Cardiac fibroblast (primary cell): ENCODE data around the gene VEGFA.

Source experiments
- DNase-seq, 2 donors: peaks; one replicate each; pipeline versions ENCODE4 v3.0.0 to v3.0.0-alpha.2; 2010; ENCODE audit warnings: low read depth in 2 of 2
- H3K4me3 ChIP-seq, 2 donors: replicated peaks in 1 of 2; 1 replicate in 1 of 2; 2 replicates in 1 of 2; pipeline ENCODE4 v1.5.1; 2011; ENCODE audit warnings: low read depth in 2 of 2, low read length in 2 of 2, mild to moderate bottlenecking in 2 of 2, moderate library complexity in 1 of 2
- TF ChIP-seq, protein P1 (sequence below): IDR thresholded peaks from one replicate; pipeline ENCODE4 v1.5.1; 2011; ENCODE audit warnings: low read depth, mild to moderate bottlenecking, low read length, inconsistent platforms

VEGFA gene

DNA sequence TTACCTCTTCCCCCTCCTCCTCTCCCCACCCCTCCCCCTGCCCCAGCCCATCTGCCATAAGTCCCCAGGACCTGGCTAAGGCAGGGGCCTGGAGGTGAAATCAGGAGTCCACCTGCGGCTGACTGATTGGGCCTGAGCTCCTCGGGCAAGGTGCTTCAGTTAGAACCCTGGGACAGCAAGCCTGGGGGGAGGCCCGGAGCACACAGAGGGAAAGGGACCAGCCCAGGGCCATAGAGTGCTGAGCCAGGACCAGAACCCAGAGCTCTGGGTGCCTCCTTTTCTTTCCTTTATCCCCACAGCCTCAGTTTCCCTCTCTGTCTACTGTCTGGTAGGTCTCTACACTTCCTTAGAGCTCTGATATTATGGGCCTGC is 35.7 kb upstream of the VEGFA start:
- H3K4me3 ChIP-seq: no peak overlapping the region
- TF ChIP-seq, protein P1, sequence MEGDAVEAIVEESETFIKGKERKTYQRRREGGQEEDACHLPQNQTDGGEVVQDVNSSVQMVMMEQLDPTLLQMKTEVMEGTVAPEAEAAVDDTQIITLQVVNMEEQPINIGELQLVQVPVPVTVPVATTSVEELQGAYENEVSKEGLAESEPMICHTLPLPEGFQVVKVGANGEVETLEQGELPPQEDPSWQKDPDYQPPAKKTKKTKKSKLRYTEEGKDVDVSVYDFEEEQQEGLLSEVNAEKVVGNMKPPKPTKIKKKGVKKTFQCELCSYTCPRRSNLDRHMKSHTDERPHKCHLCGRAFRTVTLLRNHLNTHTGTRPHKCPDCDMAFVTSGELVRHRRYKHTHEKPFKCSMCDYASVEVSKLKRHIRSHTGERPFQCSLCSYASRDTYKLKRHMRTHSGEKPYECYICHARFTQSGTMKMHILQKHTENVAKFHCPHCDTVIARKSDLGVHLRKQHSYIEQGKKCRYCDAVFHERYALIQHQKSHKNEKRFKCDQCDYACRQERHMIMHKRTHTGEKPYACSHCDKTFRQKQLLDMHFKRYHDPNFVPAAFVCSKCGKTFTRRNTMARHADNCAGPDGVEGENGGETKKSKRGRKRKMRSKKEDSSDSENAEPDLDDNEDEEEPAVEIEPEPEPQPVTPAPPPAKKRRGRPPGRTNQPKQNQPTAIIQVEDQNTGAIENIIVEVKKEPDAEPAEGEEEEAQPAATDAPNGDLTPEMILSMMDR: no peak
- no peak for DNase-seq

DNA sequence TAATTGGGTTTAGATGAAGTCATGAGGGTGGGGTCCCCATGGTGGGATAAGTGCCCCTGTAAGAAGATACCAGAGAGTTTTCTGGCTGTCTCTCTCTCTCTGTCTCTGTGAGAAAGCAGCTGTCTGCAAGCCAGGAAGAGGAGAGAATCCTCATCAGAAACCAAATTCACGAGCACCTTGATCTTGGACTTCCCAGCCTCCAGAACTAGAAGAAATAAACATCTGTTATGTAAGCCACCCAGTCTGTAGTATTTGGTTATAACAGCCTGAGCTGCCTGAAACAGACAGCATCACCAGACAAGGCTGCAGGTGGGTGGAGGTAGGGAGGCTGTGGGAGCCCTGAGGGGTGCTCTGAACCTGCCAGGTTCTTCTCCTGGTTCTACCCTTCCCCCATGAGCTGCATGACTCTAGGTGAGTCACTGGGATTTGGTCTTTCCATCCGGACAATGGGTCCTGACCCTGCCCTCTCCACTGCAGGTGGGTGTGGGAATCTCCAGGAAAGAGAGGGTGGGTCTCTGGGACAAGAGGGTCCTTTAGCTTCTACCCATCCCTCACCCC is 34.3 kb upstream of the VEGFA start:
- no peak for DNase-seq
- H3K4me3 ChIP-seq: no peak overlapping the region
- TF ChIP-seq, protein P1: no peak

DNA sequence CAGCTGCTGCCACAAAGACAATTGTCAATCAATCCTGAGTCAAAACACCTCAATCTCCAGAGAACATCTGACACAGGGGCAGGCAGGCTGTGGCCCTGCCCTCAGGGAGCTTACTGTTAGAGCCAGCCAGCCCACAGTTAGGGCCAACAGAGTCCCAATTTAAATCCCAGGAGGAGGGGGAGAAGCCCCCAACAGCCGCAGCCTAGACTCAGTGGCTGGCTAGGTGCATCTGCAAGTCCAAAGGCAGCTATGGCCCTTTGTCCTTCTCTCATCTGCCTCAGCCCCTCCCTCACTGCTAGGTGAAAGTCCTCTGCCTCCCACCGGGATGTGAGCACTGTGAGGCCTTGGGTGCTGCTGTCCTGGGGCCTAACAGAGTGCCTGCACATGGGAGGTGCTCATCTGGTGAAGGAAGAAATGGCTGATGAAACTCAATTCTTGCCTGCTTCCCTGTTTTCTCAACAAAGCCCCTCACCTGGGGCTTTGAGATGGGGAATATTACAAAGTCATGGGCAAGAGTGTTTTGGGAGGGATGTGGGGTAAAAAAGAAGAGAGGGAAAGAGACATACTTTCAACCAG is 33.7 kb upstream of the VEGFA start:
- no peak overlapping the region for H3K4me3 ChIP-seq
- TF ChIP-seq, protein P1: no peak
- DNase-seq: no peak

DNA sequence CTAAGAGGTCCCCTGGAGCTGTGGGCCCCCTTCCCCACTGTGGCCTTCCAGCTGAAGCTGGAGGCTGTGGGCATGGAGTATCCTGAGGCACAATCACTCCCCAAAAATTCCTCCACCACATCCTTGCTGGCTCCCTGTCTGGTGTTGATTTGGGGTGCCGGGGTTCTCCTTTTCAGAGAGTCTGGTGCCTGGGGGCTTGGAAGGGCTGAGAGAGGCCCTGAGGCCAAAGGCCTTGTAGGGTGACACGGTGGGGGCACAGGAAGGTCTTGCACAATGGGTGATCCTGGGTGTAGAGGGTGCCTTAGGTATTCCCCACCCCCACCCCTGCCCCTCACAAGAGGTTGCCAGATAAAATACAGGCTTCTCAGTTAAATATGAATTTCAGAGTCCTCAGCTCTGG is 33.2 kb upstream of the VEGFA start:
- no peak overlapping the region for H3K4me3 ChIP-seq
- DNase-seq: no peak
- TF ChIP-seq, protein P1: no peak

DNA sequence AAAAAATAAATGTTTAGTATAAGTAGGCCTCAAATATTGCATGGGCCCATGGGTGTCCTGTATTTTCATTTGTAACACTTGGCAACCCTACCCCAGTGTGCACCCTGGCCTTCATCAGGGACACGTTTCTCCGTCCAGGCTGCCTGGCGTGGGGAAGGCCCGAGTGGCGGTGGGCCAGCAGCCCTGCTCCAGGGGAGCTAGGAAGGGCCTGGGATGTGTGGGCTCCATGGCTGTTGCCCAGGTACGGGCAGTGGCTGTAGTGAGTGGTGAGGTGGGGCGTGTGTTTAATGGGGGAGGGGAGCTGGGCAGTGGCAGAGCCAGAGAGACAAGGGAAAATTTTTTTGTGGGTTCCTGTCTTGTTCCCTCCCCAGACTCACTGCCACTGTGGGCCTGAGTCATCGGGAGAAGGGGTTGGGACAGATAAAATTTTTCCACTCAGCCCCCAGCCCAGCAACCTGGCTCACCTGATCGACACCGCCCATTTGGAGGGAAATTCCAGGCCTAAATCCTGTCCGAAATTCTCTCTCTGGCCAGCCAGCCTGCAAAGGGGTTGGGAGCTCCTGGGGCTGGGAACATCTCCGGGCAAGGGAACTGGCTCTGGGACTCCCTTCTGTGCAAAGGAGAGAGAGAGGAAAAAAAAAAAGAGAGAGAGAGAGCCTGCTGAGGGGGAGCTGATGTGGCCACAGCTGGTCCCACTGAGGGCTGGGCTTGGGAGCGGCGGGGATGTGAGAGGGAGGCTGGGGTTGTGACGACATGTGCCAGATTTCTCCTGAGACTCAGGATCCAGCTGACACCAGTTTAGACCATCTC is 32.5 kb upstream of the VEGFA start:
- TF ChIP-seq, protein P1: no peak
- H3K4me3 ChIP-seq: no peak overlapping the region
- DNase-seq: peak in 1 of 2 donors; percentile 58

DNA sequence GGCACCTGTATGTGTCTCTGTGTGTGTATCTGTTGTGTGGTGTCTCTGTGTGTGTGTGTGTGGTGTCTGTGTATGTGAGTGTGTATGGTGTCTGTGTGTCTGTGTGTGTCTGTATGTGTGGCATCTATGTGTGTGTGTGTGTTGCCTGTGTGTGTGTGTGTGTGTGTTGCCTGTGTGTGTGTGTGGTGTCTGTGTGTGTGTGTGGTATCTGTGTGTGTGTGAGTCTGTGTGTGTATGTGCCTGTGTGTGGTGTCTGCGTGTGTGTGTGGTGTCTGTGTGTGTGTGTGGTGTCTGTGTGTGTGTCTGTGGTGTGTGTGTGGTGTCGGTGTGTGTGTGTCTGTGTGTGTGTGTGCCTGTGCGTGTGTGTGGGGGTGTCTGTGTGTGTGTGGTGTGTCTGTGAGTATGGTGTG is 31.7 kb upstream of the VEGFA start:
- DNase-seq: no peak
- TF ChIP-seq, protein P1: no peak
- no peak overlapping the region for H3K4me3 ChIP-seq
